K562 (cell line): ENCODE measurements around the gene KCNAB1. TPM values are rescaled to one million over a fixed set of nuclear protein-coding genes. Genes with fewer than 3 reads are reported as not detected.

Source experiments
- EZH2 ChIP-seq: IDR thresholded peaks from 2 replicates; pipeline ENCODE4 v1.6.1; 2012; ENCODE audit warnings: low read depth, mild to moderate bottlenecking, inconsistent platforms, low read length, borderline replicate concordance
- PHF20 ChIP-seq: fragments of 450-650 bp; IDR thresholded peaks from 2 replicates; pipeline ENCODE4 v1.6.1; 2018; ENCODE audit not compliant: partially characterized antibody
- RFX5 ChIP-seq: IDR thresholded peaks from 2 replicates; pipeline ENCODE4 v1.6.1; 2011; ENCODE audit warnings: low read depth, mild to moderate bottlenecking, improper control_type of control experiment, low read length
- SMAD2 ChIP-seq: fragments of 150-350 bp; IDR thresholded peaks from 2 replicates; pipeline ENCODE4 v1.6.1; 2014; ENCODE audit warnings: low read depth, mild to moderate bottlenecking, low read length
- SMC3 ChIP-seq: conservative IDR thresholded peaks from 2 replicates; pipeline ENCODE4 v1.6.1; 2011; ENCODE audit warnings: low read depth, low read length, improper control_type of control experiment; ENCODE audit not compliant: insufficient read depth
- THRAP3 ChIP-seq: fragments of 450-650 bp; IDR thresholded peaks from 2 replicates; pipeline ENCODE4 v1.6.1; 2016; ENCODE audit warnings: mild to moderate bottlenecking, inconsistent platforms, borderline replicate concordance
- ZNF140 ChIP-seq: fragments of 250-450 bp; sonication (Bioruptor Pico); IDR thresholded peaks from 2 replicates; pipeline ENCODE4 v1.8.0; 2021; ENCODE audit warnings: moderate library complexity, mild to moderate bottlenecking, inconsistent platforms
- ZNF431 ChIP-seq: sonication (generic); formaldehyde crosslinking; IDR thresholded peaks from 2 replicates; pipeline ENCODE4 v1.8.0; 2022; ENCODE audit warnings: mild to moderate bottlenecking, missing genetic modification reagents
- polyA plus RNA-seq, 8 experiments: library from polyadenylated mRNA; depleted of rRNA in 4 of 8; stranded (reverse) in 5 of 8; unstranded in 3 of 8; fragments of >200 nt; fragmentation: Nextera tagmentation in 2 of 8; fragmentation: Illumina TruSeq in 1 of 8; extraction: Ambion mirVana in 2 of 8; extraction: Trizol in 1 of 8; gene quantifications; 2 replicates each; pipeline versions ENCODE4 v1.2.1 to v1.2.3, GENCODE V29; 2011 to 2014; ENCODE audit warnings: inconsistent platforms in 1 of 8, missing spikeins in 1 of 8
- total RNA-seq, 7 experiments: library from RNA; depleted of rRNA in 6 of 7; stranded (reverse); fragments of >200 nt in 6 of 7; fragmentation: Illumina TruSeq in 2 of 7; extraction: Trizol in 2 of 7; gene quantifications; 2 replicates each; pipeline versions ENCODE4 v1.2.1 to v1.2.3, GENCODE V29; 2011 to 2021; ENCODE audit warnings: low replicate concordance in 1 of 7
- TF ChIP-seq, protein P1 (sequence below), 3 experiments: fragments of 200-800 bp in 1 of 3; sonication (Bioruptor generic) in 1 of 3; sonication (generic) in 1 of 3; formaldehyde crosslinking in 1 of 3; IDR thresholded peaks; 2 replicates each; pipeline versions ENCODE4 v1.6.1 to v1.8.0; 2016 to 2022; ENCODE audit warnings: mild to moderate bottlenecking in 2 of 3, missing compliant biosample characterization in 2 of 3, missing genetic modification characterization in 2 of 3, missing genetic modification reagents in 1 of 3
- TF ChIP-seq, protein P2 (sequence below): fragments of 250-450 bp; sonication (Bioruptor Pico); IDR thresholded peaks from 2 replicates; pipeline ENCODE4 v1.8.0; 2022; ENCODE audit warnings: inconsistent platforms, mild to moderate bottlenecking, moderate library complexity, borderline replicate concordance

The KCNAB1 gene
- total and polyA plus RNA-seq, 9 of the 15 experiments (the other 6 are each of a cell fraction or from before 2014, with no cell fraction given): 0.14 to 1.2 (median 0.51) TPM

DNA sequence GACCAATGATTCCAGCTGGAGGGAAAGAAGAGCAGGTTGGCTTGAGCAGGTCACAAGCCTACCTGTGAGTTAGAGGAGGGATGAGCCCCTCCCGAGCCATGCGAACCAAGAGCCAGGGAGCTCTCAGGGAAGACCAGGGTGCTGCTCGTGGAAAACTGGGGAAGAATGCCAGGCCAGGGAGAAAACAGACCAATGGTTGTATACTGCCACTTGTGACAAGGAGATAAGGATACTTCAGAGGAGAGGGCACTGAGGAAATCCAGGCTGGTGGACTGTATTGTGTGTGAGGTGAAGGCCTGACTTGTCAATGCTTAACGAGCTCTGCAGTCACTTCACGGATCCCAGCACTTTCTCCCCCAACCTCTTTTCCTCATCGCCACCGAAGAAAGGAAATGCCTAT is 256.9 kb downstream of the KCNAB1 start (continued):
- no peak for TF ChIP-seq RFX5
- TF ChIP-seq SMAD2: no peak
- TF ChIP-seq EZH2: no peak
- no peak for TF ChIP-seq SMC3
- no peak for TF ChIP-seq THRAP3
- TF ChIP-seq, protein P1, sequence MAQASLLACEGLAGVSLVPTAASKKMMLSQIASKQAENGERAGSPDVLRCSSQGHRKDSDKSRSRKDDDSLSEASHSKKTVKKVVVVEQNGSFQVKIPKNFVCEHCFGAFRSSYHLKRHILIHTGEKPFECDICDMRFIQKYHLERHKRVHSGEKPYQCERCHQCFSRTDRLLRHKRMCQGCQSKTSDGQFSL (CRISPR knock-in tag; IDR thresholded peaks at IDR 0.05): no peak
- TF ChIP-seq, protein P1 (tag; IDR thresholded peaks at IDR 0.05): no peak
- TF ChIP-seq, protein P2, sequence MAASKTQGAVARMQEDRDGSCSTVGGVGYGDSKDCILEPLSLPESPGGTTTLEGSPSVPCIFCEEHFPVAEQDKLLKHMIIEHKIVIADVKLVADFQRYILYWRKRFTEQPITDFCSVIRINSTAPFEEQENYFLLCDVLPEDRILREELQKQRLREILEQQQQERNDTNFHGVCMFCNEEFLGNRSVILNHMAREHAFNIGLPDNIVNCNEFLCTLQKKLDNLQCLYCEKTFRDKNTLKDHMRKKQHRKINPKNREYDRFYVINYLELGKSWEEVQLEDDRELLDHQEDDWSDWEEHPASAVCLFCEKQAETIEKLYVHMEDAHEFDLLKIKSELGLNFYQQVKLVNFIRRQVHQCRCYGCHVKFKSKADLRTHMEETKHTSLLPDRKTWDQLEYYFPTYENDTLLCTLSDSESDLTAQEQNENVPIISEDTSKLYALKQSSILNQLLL: no peak
- no peak for TF ChIP-seq PHF20
- no peak for TF ChIP-seq ZNF140
- no peak for TF ChIP-seq ZNF431 (CRISPR knock-in tag)
